Testis (tissue), 3 donors: ENCODE data around the gene HS3ST3A1. TPM values are rescaled to one million over a fixed set of nuclear protein-coding genes. Genes with fewer than 3 reads are reported as not detected.

ENCODE experiments used
- DNase-seq: peaks from one replicate; pipeline ENCODE4 v3.0.0-alpha.2; 2019
- H3K27ac ChIP-seq, 2 donors: fragments of 200-600 bp; sonication (generic); one replicate each; pipeline ENCODE4 v1.5.1; 2019
- H3K27me3 ChIP-seq: fragments of 200-600 bp; sonication (generic); one replicate; pipeline ENCODE4 v1.5.1; 2019
- H3K36me3 ChIP-seq: fragments of 200-600 bp; sonication (generic); one replicate; pipeline ENCODE4 v1.5.1; 2017; ENCODE audit warnings: low read depth; ENCODE audit errors: missing control alignments
- H3K4me1 ChIP-seq: fragments of 200-600 bp; sonication (generic); one replicate; pipeline ENCODE4 v1.5.1; 2019
- H3K4me3 ChIP-seq, 2 donors: fragments of 200-600 bp; sonication (generic); one replicate each; pipeline ENCODE4 v1.5.1; 2017 to 2019
- H3K9me3 ChIP-seq: fragments of 200-600 bp; sonication (generic); one replicate; pipeline ENCODE4 v1.5.1; 2017
- CTCF ChIP-seq, 3 experiments: fragments of 450-650 bp in 2 of 3; fragments of 200-600 bp in 1 of 3; sonication (generic) in 1 of 3; IDR thresholded peaks; one replicate each; pipeline ENCODE4 v1.5.1; 2016 to 2019; ENCODE audit warnings: antibody characterized with exemption in 3 of 3, mild to moderate bottlenecking in 2 of 3, moderate library complexity in 1 of 3
- POLR2A ChIP-seq: fragments of 450-650 bp; IDR thresholded peaks from one replicate; pipeline ENCODE4 v1.6.1; 2017; ENCODE audit warnings: antibody characterized with exemption, mild to moderate bottlenecking, moderate library complexity
- WGBS, 2 donors: methylation state at CpG; one replicate each; pipeline ENCODE4 v1.1.5; 2018; 5-methylcytosine and 5-hydroxymethylcytosine counted together
- intact Hi-C: fragments of 100-400 bp; cut with DNase I; formaldehyde crosslinking; loops from one replicate; pipeline ENCODE4 v1.15.1; 2023; ENCODE audit warnings: low total_unique reads
- polyA plus RNA-seq: library from polyadenylated mRNA; stranded (reverse); fragments of 350-450 nt; fragmentation: Illumina TruSeq; extraction: RNeasy Lipid Tissue Mini Kit (QIAGEN cat#74804); gene quantifications from one replicate; pipeline ENCODE4 v1.2.3, GENCODE V29; 2014; ENCODE audit warnings: low read depth, low replicate concordance; ENCODE audit not compliant: insufficient read depth
- total RNA-seq, 2 donors: library from RNA; depleted of rRNA; stranded (reverse); fragments of >200 nt; gene quantifications; one replicate each; pipeline ENCODE4 v1.2.3, GENCODE V29; 2016

HS3ST3A1 gene
- total and polyA plus RNA-seq, 3 donors from 2014 or later, result 3.9 to 5.9 (median 5.8) TPM

- WGBS, 2 donors, result 89 to 97% methylated on average over 2 of the region's 2 CpGs
- Histone ChIP-seq H3K4me3 (no peak overlapping the region), H3K4me1 (no peaks in the 10 kb centered on the region), H3K27ac (no peak overlapping the region), H3K9me3 (no peaks in the 10 kb centered on the region), H3K36me3 (no peaks in the 10 kb centered on the region), H3K27me3 (no peaks in the 10 kb centered on the region)
- intact Hi-C loops, result no loop called here
- no peak for DNase-seq
- no peak for TF ChIP-seq POLR2A
- no peak for TF ChIP-seq CTCF (IDR thresholded peaks at IDR 0.05)
Measured at GRCh38 chr17:13575466-13575865, 26.3 kb downstream of the HS3ST3A1 start.

DNA sequence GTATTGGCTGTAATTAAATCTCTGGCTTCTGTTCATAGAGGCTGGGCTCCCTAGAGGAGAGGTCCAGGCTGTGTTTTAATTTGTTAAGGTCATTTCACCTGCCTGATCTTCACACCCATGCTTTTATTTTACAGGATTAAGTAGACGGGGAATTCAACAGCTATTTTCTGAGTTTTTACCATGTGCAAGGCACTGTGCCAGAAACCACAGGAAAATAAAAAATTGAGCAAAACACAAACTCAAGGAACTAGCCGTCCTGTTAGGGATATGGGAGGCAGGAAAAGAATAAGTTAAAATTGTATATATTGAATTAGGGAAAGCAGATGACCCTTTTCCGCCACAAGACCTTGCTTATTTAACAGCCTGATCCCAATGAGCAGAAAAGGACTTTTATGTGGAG is 29.1 kb downstream of the HS3ST3A1 start:
- Histone ChIP-seq H3K27me3 (no peaks in the 10 kb centered on the region), H3K9me3 (no peaks in the 10 kb centered on the region), H3K27ac (no peak overlapping the region), H3K4me1 (no peaks in the 10 kb centered on the region), H3K36me3 (no peaks in the 10 kb centered on the region), H3K4me3 (no peak overlapping the region)
- no peak for DNase-seq
- intact Hi-C loops, result no loop called here
- WGBS, 2 donors, result 38 to 52% methylated on average over 3 of the region's 3 CpGs
- TF ChIP-seq CTCF (IDR thresholded peaks at IDR 0.05) (no peak), POLR2A (no peak)

GRCh38 chr17:13569398-13570123 is 32.2 kb downstream of the HS3ST3A1 start:
- H3K4me3 ChIP-seq, result no peak overlapping the region
- intact Hi-C loops, result no loop called here
- no peak for TF ChIP-seq POLR2A
- TF ChIP-seq CTCF (IDR thresholded peaks at IDR 0.05), result no peak
- H3K27me3 ChIP-seq, result no peaks in the 10 kb centered on the region
- no peaks in the 10 kb centered on the region for H3K4me1 ChIP-seq
- DNase-seq, result no peak
- H3K27ac ChIP-seq, result no peak overlapping the region
- 52 to 59% methylated on average over 7 of the region's 7 CpGs for WGBS, 2 donors
- no peaks in the 10 kb centered on the region for H3K36me3 ChIP-seq
- H3K9me3 ChIP-seq, result no peaks in the 10 kb centered on the region

DNA sequence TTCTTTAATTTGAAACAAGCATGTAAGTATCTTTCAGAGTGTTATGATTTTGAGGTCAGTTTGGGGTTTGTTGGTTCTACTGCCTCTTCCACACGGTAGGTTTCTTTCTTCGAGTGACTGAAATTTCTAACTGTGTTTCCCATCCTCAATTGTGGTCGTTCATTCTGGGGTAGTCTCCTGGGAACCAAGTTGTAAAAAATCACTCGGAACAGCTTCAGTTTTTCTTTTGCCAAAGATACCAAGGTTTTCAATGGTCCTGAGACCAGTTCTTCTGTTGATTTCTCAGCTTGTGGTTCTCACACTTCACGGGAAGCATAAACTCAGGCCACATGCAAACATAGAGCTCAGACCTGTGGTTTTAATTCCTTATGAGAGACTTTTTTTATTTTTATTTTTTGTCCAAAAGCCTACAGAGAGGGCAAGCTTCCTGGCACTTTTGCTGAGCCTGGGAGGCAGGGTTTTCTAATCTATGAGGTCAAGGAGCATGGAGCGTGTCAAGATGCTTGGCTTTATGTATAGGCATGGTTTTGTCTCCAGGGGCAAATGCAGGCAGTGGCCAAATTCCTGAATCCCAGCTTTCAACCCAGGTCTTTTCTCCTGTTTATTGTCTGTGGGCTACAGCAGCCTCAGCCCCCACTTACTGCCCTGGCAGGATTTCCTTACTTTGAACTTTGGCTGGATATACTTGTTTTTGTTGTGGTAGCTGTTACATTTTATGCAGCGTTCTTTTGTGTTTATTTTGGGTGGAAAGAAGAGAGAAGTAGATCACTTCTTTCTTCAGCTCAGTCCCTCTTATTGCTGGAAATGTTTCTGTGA is 32.9 kb downstream of the HS3ST3A1 start:
- WGBS, 2 donors, result 46 to 59% methylated on average over 7 of the region's 7 CpGs
- Histone ChIP-seq H3K9me3 (no peaks in the 10 kb centered on the region), H3K4me3 (no peak overlapping the region), H3K36me3 (no peaks in the 10 kb centered on the region), H3K27ac (no peak overlapping the region), H3K4me1 (no peaks in the 10 kb centered on the region), H3K27me3 (no peaks in the 10 kb centered on the region)
- TF ChIP-seq CTCF (IDR thresholded peaks at IDR 0.05), result no peak
- TF ChIP-seq POLR2A, result no peak
- DNase-seq, result no peak
- intact Hi-C loops, result no loop called here
